Suprapubic skin (tissue), 4 donors: ENCODE measurements around the gene CLP1. TPM values are rescaled to one million over a fixed set of nuclear protein-coding genes. Genes with fewer than 3 reads are reported as not detected.
A peak's percentile ranks its signal among the peaks of the same experiment; 100 is the strongest.

ENCODE experiments used
- DNase-seq, 2 donors: peaks; one replicate each; pipeline ENCODE4 v3.0.0-alpha.2; 2019; ENCODE audit warnings: low spot score in 2 of 2
- H3K27ac ChIP-seq: fragments of 200-600 bp; sonication (generic); one replicate; pipeline ENCODE4 v1.5.1; 2019
- H3K27me3 ChIP-seq: fragments of 200-600 bp; sonication (generic); one replicate; pipeline ENCODE4 v1.5.1; 2019
- H3K36me3 ChIP-seq: fragments of 200-600 bp; sonication (generic); one replicate; pipeline ENCODE4 v1.5.1; 2019
- H3K4me1 ChIP-seq: fragments of 200-600 bp; sonication (generic); one replicate; pipeline ENCODE4 v1.5.1; 2019
- H3K4me3 ChIP-seq: fragments of 200-600 bp; sonication (generic); one replicate; pipeline ENCODE4 v1.5.1; 2019; ENCODE audit warnings: mild to moderate bottlenecking
- H3K9me3 ChIP-seq: fragments of 200-600 bp; sonication (generic); one replicate; pipeline ENCODE4 v1.5.1; 2019
- EP300 ChIP-seq: sonication (generic); formaldehyde crosslinking; IDR thresholded peaks from one replicate; pipeline ENCODE4 v1.6.1; 2017; ENCODE audit warnings: antibody characterized with exemption
- POLR2A ChIP-seq, 2 donors: fragments of 450-650 bp; IDR thresholded peaks; one replicate each; pipeline ENCODE4 v1.6.1; 2017; ENCODE audit warnings: antibody characterized with exemption in 2 of 2, mild to moderate bottlenecking in 2 of 2, moderate library complexity in 2 of 2
- POLR2AphosphoS5 ChIP-seq, 3 donors: sonication (generic); formaldehyde crosslinking; IDR thresholded peaks; one replicate each; pipeline ENCODE4 v1.6.1; 2017; ENCODE audit warnings: antibody characterized with exemption in 3 of 3
- WGBS: methylation state at CpG from one replicate; pipeline ENCODE4 v1.1.5; 2018; 5-methylcytosine and 5-hydroxymethylcytosine counted together
- total RNA-seq, 4 donors: library from RNA; depleted of rRNA; stranded (reverse); fragments of >200 nt; gene quantifications; one replicate each; pipeline ENCODE4 v1.1.0, GENCODE V29; 2016
- TF ChIP-seq, protein P1 (sequence below), 2 donors: fragments of 200-600 bp in 1 of 2; fragments of 450-650 bp in 1 of 2; sonication (generic) in 1 of 2; IDR thresholded peaks; one replicate each; pipeline ENCODE4 v1.5.1; 2016 to 2019; ENCODE audit warnings: antibody characterized with exemption in 2 of 2, mild to moderate bottlenecking in 1 of 2, moderate library complexity in 1 of 2

CLP1 gene
- total RNA-seq, 4 donors from 2014 or later: 8.5 to 24.4 (median 20.9) TPM

GRCh38 chr11:57653163-57653562, 4.4 kb upstream of the CLP1 start:
- H3K9me3 ChIP-seq: no peaks in the 10 kb centered on the region
- no peak for DNase-seq
- peaks cover 6% of the 10 kb centered on the region for H3K27me3 ChIP-seq
- no peak for TF ChIP-seq POLR2A (IDR thresholded peaks at IDR 0.05)
- TF ChIP-seq EP300: no peak
- TF ChIP-seq POLR2AphosphoS5 (IDR thresholded peaks at IDR 0.05): no peak
- TF ChIP-seq, protein P1, sequence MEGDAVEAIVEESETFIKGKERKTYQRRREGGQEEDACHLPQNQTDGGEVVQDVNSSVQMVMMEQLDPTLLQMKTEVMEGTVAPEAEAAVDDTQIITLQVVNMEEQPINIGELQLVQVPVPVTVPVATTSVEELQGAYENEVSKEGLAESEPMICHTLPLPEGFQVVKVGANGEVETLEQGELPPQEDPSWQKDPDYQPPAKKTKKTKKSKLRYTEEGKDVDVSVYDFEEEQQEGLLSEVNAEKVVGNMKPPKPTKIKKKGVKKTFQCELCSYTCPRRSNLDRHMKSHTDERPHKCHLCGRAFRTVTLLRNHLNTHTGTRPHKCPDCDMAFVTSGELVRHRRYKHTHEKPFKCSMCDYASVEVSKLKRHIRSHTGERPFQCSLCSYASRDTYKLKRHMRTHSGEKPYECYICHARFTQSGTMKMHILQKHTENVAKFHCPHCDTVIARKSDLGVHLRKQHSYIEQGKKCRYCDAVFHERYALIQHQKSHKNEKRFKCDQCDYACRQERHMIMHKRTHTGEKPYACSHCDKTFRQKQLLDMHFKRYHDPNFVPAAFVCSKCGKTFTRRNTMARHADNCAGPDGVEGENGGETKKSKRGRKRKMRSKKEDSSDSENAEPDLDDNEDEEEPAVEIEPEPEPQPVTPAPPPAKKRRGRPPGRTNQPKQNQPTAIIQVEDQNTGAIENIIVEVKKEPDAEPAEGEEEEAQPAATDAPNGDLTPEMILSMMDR (IDR thresholded peaks at IDR 0.05): no peak
- peaks cover 33% of the 10 kb centered on the region for H3K4me1 ChIP-seq
- H3K36me3 ChIP-seq: no peaks in the 10 kb centered on the region
- no peak overlapping the region for H3K4me3 ChIP-seq
- 46% methylated on average over 3 of the region's 3 CpGs for WGBS
- no peak overlapping the region for H3K27ac ChIP-seq

GRCh38 chr11:57656885-57657193, 723 bp upstream of the CLP1 start:
- H3K27ac ChIP-seq: peak overlapping the region; percentile 94
- H3K9me3 ChIP-seq: no peaks in the 10 kb centered on the region
- H3K27me3 ChIP-seq: no peaks in the 10 kb centered on the region
- no peak for DNase-seq
- peak overlapping the region; percentile 71 for H3K4me3 ChIP-seq
- 16% methylated on average over 5 of the region's 5 CpGs for WGBS
- H3K4me1 ChIP-seq: peaks cover 24% of the 10 kb centered on the region
- peaks cover 26% of the 10 kb centered on the region for H3K36me3 ChIP-seq
- TF ChIP-seq, protein P1 (IDR thresholded peaks at IDR 0.05): no peak
- TF ChIP-seq EP300: no peak
- no peak for TF ChIP-seq POLR2A (IDR thresholded peaks at IDR 0.05)
- TF ChIP-seq POLR2AphosphoS5 (IDR thresholded peaks at IDR 0.05): no peak

- 0% methylated on average over 8 of the region's 8 CpGs for WGBS
- Histone ChIP-seq H3K4me3 (peak overlapping the region; percentile 71), H3K9me3 (no peaks in the 10 kb centered on the region), H3K27me3 (no peaks in the 10 kb centered on the region), H3K27ac (peak overlapping the region; percentile 94), H3K36me3 (peaks cover 34% of the 10 kb centered on the region), H3K4me1 (peaks cover 24% of the 10 kb centered on the region)
- TF ChIP-seq POLR2AphosphoS5 (IDR thresholded peaks at IDR 0.05) (no peak), POLR2A (IDR thresholded peaks at IDR 0.05) (no peak), EP300 (no peak)
- TF ChIP-seq, protein P1 (IDR thresholded peaks at IDR 0.05): no peak
- DNase-seq: no peak
Observed at GRCh38 chr11:57658023-57658361, 430 bp downstream of the CLP1 start.

DNA sequence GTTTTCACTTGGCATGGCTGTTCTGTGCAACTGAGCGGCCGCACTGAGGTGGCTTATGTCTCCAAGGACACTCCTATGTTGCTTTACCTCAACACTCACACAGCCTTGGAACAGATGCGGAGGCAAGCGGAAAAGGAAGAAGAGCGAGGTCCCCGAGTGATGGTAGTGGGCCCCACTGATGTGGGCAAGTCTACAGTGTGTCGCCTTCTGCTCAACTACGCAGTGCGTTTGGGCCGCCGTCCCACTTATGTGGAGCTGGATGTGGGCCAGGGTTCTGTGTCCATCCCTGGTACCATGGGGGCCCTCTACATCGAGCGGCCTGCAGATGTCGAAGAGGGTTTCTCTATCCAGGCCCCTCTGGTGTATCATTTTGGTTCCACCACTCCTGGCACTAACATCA, 2.1 kb downstream of the CLP1 start:
- Histone ChIP-seq H3K27ac (no peak overlapping the region), H3K4me3 (no peak overlapping the region), H3K4me1 (peaks cover 24% of the 10 kb centered on the region), H3K36me3 (peaks cover 34% of the 10 kb centered on the region), H3K9me3 (no peaks in the 10 kb centered on the region), H3K27me3 (no peaks in the 10 kb centered on the region)
- TF ChIP-seq POLR2AphosphoS5 (IDR thresholded peaks at IDR 0.05) (no peak), POLR2A (IDR thresholded peaks at IDR 0.05) (no peak), EP300 (no peak)
- TF ChIP-seq, protein P1 (IDR thresholded peaks at IDR 0.05): no peak
- WGBS: 92% methylated on average over 14 of the region's 14 CpGs
- no peak for DNase-seq

DNA sequence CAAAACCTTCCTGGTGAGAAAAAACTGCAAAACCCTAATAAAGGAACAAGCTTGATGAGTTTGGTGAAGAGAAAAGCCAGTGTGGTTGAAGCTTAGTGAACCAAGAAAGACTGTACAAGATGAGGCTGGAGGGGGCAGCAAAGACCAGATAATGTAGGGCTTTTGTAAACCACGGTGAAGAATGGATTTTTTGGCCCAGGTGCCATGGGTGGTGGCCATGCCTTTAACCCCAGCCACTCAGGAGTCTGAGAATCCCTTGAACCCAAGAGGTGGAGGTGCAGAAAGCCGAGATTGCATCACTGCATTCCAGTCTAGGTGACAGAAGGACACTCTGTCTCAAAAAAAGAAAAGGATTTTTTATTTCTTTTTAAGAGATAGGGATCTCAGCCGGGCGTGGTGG, 5.3 kb downstream of the CLP1 start:
- DNase-seq: no peak
- Histone ChIP-seq H3K27ac (no peak overlapping the region), H3K4me3 (no peak overlapping the region), H3K4me1 (peaks cover 23% of the 10 kb centered on the region), H3K27me3 (no peaks in the 10 kb centered on the region), H3K36me3 (peaks cover 34% of the 10 kb centered on the region), H3K9me3 (no peaks in the 10 kb centered on the region)
- no peak for TF ChIP-seq POLR2A (IDR thresholded peaks at IDR 0.05)
- TF ChIP-seq, protein P1 (IDR thresholded peaks at IDR 0.05): no peak
- TF ChIP-seq POLR2AphosphoS5 (IDR thresholded peaks at IDR 0.05): no peak
- no peak for TF ChIP-seq EP300
- 49% methylated on average over 4 of the region's 4 CpGs for WGBS
